WTC11 (cell line): ENCODE results near the gene AADACL4.

Source experiments
- CREM ChIP-seq: sonication (generic); formaldehyde crosslinking; IDR thresholded peaks from 2 replicates; pipeline ENCODE4 v1.8.1; 2022; ENCODE audit warnings: mild to moderate bottlenecking, missing genetic modification reagents, moderate library complexity
- FOXP1 ChIP-seq: sonication (generic); formaldehyde crosslinking; IDR thresholded peaks from 2 replicates; pipeline ENCODE4 v1.8.0; 2022; ENCODE audit warnings: missing genetic modification reagents, mild to moderate bottlenecking, moderate library complexity, borderline replicate concordance
- IRF2 ChIP-seq: sonication (generic); formaldehyde crosslinking; IDR thresholded peaks from 2 replicates; pipeline ENCODE4 v1.8.0; 2022; ENCODE audit warnings: low read depth, missing genetic modification reagents, borderline replicate concordance
- NFE2L1 ChIP-seq: sonication (generic); formaldehyde crosslinking; IDR thresholded peaks from 2 replicates; pipeline ENCODE4 v1.8.1; 2023; ENCODE audit warnings: missing genetic modification reagents
- NR3C1 ChIP-seq: sonication (generic); formaldehyde crosslinking; conservative IDR thresholded peaks from 2 replicates; pipeline ENCODE4 v1.8.1; 2023; ENCODE audit warnings: low read depth, mild to moderate bottlenecking, missing genetic modification reagents
- SP1 ChIP-seq: sonication (generic); formaldehyde crosslinking; conservative IDR thresholded peaks from 2 replicates; pipeline ENCODE4 v1.8.1; 2022; ENCODE audit warnings: missing genetic modification reagents
- TEAD1 ChIP-seq: sonication (generic); formaldehyde crosslinking; IDR thresholded peaks from 2 replicates; pipeline ENCODE4 v1.8.0; 2022; ENCODE audit warnings: mild to moderate bottlenecking, missing genetic modification reagents
- ZNF263 ChIP-seq: sonication (generic); formaldehyde crosslinking; IDR thresholded peaks from 2 replicates; pipeline ENCODE4 v1.8.1; 2022; ENCODE audit warnings: low read depth, mild to moderate bottlenecking, moderate library complexity, missing genetic modification reagents
- TF ChIP-seq, protein P1 (sequence below): sonication (generic); formaldehyde crosslinking; IDR thresholded peaks from 2 replicates; pipeline ENCODE4 v1.8.1; 2023; ENCODE audit warnings: mild to moderate bottlenecking, missing genetic modification reagents
- TF ChIP-seq, protein P2 (sequence below): sonication (generic); formaldehyde crosslinking; IDR thresholded peaks from 2 replicates; pipeline ENCODE4 v1.8.0; 2023; ENCODE audit warnings: missing genetic modification reagents, mild to moderate bottlenecking, borderline replicate concordance
- TF ChIP-seq, protein P3 (sequence below): fragments of 200-600 bp; IDR thresholded peaks from 2 replicates; pipeline ENCODE4 v1.8.0; 2022; ENCODE audit warnings: antibody characterized with exemption
- TF ChIP-seq, protein P4 (sequence below): sonication (generic); formaldehyde crosslinking; IDR thresholded peaks from 2 replicates; pipeline ENCODE4 v1.8.0; 2022; ENCODE audit warnings: mild to moderate bottlenecking, missing genetic modification reagents

DNA sequence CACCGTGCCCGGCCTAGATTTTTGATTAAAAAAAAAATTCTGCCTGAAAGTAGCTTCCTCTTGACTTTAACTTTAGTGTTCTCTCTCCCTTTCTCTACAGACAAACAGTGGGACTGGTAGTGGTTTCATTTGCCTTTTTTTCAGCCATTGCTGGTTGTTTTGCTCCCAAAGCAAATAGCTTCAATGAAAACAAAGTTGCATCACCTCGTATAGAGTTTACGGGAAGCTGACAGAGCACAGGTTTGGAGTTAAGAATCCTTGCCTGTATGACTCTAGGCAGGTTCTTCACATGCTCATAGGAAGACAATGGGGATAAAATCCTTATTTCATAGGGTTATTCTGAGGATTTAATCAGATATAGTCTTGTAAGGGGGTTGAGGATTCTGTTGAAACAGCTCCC, 21.6 kb downstream of the AADACL4 start:
- no peak for TF ChIP-seq NFE2L1 (CRISPR knock-in tag)
- TF ChIP-seq, protein P1, sequence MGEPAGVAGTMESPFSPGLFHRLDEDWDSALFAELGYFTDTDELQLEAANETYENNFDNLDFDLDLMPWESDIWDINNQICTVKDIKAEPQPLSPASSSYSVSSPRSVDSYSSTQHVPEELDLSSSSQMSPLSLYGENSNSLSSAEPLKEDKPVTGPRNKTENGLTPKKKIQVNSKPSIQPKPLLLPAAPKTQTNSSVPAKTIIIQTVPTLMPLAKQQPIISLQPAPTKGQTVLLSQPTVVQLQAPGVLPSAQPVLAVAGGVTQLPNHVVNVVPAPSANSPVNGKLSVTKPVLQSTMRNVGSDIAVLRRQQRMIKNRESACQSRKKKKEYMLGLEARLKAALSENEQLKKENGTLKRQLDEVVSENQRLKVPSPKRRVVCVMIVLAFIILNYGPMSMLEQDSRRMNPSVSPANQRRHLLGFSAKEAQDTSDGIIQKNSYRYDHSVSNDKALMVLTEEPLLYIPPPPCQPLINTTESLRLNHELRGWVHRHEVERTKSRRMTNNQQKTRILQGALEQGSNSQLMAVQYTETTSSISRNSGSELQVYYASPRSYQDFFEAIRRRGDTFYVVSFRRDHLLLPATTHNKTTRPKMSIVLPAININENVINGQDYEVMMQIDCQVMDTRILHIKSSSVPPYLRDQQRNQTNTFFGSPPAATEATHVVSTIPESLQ (CRISPR knock-in tag), result no peak
- TF ChIP-seq, protein P2, sequence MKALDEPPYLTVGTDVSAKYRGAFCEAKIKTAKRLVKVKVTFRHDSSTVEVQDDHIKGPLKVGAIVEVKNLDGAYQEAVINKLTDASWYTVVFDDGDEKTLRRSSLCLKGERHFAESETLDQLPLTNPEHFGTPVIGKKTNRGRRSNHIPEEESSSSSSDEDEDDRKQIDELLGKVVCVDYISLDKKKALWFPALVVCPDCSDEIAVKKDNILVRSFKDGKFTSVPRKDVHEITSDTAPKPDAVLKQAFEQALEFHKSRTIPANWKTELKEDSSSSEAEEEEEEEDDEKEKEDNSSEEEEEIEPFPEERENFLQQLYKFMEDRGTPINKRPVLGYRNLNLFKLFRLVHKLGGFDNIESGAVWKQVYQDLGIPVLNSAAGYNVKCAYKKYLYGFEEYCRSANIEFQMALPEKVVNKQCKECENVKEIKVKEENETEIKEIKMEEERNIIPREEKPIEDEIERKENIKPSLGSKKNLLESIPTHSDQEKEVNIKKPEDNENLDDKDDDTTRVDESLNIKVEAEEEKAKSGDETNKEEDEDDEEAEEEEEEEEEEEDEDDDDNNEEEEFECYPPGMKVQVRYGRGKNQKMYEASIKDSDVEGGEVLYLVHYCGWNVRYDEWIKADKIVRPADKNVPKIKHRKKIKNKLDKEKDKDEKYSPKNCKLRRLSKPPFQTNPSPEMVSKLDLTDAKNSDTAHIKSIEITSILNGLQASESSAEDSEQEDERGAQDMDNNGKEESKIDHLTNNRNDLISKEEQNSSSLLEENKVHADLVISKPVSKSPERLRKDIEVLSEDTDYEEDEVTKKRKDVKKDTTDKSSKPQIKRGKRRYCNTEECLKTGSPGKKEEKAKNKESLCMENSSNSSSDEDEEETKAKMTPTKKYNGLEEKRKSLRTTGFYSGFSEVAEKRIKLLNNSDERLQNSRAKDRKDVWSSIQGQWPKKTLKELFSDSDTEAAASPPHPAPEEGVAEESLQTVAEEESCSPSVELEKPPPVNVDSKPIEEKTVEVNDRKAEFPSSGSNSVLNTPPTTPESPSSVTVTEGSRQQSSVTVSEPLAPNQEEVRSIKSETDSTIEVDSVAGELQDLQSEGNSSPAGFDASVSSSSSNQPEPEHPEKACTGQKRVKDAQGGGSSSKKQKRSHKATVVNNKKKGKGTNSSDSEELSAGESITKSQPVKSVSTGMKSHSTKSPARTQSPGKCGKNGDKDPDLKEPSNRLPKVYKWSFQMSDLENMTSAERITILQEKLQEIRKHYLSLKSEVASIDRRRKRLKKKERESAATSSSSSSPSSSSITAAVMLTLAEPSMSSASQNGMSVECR (CRISPR knock-in tag), result no peak
- TF ChIP-seq NR3C1 (CRISPR knock-in tag), result no peak
- TF ChIP-seq, protein P3, sequence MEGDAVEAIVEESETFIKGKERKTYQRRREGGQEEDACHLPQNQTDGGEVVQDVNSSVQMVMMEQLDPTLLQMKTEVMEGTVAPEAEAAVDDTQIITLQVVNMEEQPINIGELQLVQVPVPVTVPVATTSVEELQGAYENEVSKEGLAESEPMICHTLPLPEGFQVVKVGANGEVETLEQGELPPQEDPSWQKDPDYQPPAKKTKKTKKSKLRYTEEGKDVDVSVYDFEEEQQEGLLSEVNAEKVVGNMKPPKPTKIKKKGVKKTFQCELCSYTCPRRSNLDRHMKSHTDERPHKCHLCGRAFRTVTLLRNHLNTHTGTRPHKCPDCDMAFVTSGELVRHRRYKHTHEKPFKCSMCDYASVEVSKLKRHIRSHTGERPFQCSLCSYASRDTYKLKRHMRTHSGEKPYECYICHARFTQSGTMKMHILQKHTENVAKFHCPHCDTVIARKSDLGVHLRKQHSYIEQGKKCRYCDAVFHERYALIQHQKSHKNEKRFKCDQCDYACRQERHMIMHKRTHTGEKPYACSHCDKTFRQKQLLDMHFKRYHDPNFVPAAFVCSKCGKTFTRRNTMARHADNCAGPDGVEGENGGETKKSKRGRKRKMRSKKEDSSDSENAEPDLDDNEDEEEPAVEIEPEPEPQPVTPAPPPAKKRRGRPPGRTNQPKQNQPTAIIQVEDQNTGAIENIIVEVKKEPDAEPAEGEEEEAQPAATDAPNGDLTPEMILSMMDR, result no peak
- TF ChIP-seq CREM (CRISPR knock-in tag), result no peak
- no peak for TF ChIP-seq SP1
- TF ChIP-seq, protein P4, sequence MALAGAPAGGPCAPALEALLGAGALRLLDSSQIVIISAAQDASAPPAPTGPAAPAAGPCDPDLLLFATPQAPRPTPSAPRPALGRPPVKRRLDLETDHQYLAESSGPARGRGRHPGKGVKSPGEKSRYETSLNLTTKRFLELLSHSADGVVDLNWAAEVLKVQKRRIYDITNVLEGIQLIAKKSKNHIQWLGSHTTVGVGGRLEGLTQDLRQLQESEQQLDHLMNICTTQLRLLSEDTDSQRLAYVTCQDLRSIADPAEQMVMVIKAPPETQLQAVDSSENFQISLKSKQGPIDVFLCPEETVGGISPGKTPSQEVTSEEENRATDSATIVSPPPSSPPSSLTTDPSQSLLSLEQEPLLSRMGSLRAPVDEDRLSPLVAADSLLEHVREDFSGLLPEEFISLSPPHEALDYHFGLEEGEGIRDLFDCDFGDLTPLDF, result no peak
- TF ChIP-seq IRF2 (CRISPR knock-in tag), result no peak
- no peak for TF ChIP-seq TEAD1 (CRISPR knock-in tag)
- TF ChIP-seq ZNF263 (CRISPR knock-in tag), result no peak
- TF ChIP-seq FOXP1, result no peak
